Stimulated activated CD4-positive, alpha-beta T cell treated with anti-CD3 and anti-CD28 coated beads, Interleukin-1b, Interleukin-23, amount 100 ng/mL, for 4 hours (primary cell): ENCODE results near the gene ADI1.
A peak's percentile ranks its signal among the peaks of the same experiment; 100 is the strongest.
"Not testable (repeated sequence)": the region's sequence is repeated elsewhere in the genome, so short reads cannot be mapped to it uniquely, and the experiment has no call there.

ENCODE experiments used
- DNase-seq, 2 donors: peaks; one replicate each; pipeline ENCODE4 v3.0.0-alpha.2; 2020; ENCODE audit warnings: low read depth in 2 of 2

The ADI1 gene

GRCh38 chr2:3463186-3463835 is 56.0 kb downstream of the ADI1 start:
- no peak for DNase-seq

GRCh38 chr2:3462493-3463104 is 56.7 kb downstream of the ADI1 start:
- DNase-seq: no peak

- DNase-seq: peak in 1 of 2 donors; percentile 13
Measured at GRCh38 chr2:3461801-3462492, 57.4 kb downstream of the ADI1 start.

GRCh38 chr2:3460831-3461800 is 58.2 kb downstream of the ADI1 start:
- no peak for DNase-seq

- no peak for DNase-seq
Measured at GRCh38 chr2:3460156-3460555, 59.2 kb downstream of the ADI1 start.

GRCh38 chr2:3459185-3460015 is 59.9 kb downstream of the ADI1 start:
- no peak for DNase-seq

GRCh38 chr2:3458396-3459184 is 60.7 kb downstream of the ADI1 start:
- no peak for DNase-seq

- no peak for DNase-seq
Measured at GRCh38 chr2:3457524-3458395, 61.6 kb downstream of the ADI1 start.

- no peak for DNase-seq
Measured at GRCh38 chr2:3456125-3456524, 63.2 kb downstream of the ADI1 start.

GRCh38 chr2:3454802-3455201 is 64.5 kb downstream of the ADI1 start:
- DNase-seq: no peak

- not testable (repeated sequence) for DNase-seq
Measured at GRCh38 chr2:3454005-3454404, 65.3 kb downstream of the ADI1 start.

GRCh38 chr2:3453190-3453999 is 65.9 kb downstream of the ADI1 start:
- no peak for DNase-seq

- no peak for DNase-seq
Measured at GRCh38 chr2:3451926-3452671, 67.2 kb downstream of the ADI1 start.

GRCh38 chr2:3451169-3451568 is 68.2 kb downstream of the ADI1 start:
- no peak for DNase-seq

GRCh38 chr2:3450385-3451010 is 68.8 kb downstream of the ADI1 start:
- no peak for DNase-seq

GRCh38 chr2:3449936-3450335 is 69.4 kb downstream of the ADI1 start:
- DNase-seq: no peak

GRCh38 chr2:3449086-3449485 is 70.2 kb downstream of the ADI1 start:
- DNase-seq: no peak
